GM18526 (cell line): ENCODE results near the gene CSF3R.

Experiments
- POLR2A ChIP-seq: IDR thresholded peaks from 3 replicates; pipeline ENCODE4 v1.6.1; 2011; ENCODE audit not compliant: insufficient read length; ENCODE audit errors: extremely low read depth

The CSF3R gene

DNA sequence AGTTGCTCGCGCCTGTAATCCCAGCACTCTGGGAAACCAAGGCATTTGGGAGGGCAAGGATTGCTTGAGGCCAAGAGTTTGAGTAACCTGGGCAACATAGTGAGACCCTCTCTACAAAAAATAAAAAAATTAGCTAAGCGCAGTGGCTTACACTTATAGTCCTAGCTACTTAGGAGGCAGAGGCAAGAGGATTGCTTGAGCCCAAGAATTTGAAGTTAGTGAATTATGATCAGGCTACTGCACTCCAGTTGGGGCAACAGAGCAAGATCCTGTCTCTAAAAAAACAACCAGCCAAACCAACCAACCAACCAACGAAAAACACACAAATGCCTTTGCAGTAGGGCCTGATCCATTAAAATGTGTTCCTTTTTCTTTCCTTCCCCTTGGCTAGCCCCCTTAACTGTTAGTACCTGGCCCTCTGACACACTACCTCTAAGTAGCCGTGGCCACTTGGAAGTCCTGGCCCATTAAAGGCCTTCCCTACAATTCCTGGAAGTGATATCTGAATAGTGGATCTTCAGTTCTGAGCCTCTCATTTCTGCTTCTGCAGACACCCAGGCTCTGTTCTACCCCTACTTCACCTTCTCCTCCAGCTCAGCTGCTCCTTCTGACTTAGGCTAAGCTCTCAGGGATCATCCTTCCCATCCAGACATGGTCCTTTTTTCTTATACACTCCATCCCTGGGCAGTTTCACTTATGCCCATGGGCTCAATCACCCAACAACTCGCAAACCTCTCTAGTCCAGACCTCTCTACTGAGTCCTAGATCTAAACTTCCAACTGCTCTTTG lies 28.9 kb downstream of the CSF3R start:
- no peak for TF ChIP-seq POLR2A

DNA sequence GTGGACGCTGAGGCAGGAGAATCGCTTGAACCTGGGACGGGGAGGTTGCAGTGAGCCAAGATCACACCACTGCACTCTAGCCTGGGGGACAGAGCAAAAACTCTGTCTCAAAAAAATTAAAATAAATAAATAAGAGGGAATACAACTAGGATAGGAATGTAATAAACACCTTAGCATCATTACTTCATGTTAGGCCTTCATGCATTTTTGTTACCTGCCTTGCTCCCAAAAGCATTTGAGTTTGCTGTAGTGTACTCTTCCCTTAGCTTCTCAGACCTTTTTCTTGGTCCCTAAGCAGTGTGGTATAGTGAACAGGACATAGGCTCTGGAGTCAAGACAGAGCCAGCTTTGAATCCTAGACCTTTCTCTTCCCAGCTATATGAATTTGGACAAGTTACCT lies 29.7 kb downstream of the CSF3R start:
- no peak for TF ChIP-seq POLR2A

DNA sequence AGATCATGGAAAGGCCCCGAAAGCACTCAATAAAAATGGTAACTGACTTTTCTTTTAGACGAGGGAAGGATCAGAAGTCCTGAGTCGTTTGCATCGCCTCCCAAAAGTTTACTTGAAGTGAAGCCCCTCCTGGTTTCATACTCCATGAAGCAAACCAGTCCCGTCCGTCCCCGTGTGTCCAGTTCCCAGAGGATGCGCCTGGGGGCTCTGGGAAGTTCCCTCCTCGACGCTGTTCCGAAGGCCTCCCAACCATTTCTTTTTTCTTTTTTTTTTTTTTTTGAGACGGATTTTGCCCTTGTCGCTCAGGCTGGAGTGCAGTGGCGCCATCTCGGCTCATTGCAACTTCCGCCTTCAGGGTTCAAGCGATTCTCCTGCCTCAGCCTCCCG lies 31.8 kb downstream of the CSF3R start:
- TF ChIP-seq POLR2A = no peak

DNA sequence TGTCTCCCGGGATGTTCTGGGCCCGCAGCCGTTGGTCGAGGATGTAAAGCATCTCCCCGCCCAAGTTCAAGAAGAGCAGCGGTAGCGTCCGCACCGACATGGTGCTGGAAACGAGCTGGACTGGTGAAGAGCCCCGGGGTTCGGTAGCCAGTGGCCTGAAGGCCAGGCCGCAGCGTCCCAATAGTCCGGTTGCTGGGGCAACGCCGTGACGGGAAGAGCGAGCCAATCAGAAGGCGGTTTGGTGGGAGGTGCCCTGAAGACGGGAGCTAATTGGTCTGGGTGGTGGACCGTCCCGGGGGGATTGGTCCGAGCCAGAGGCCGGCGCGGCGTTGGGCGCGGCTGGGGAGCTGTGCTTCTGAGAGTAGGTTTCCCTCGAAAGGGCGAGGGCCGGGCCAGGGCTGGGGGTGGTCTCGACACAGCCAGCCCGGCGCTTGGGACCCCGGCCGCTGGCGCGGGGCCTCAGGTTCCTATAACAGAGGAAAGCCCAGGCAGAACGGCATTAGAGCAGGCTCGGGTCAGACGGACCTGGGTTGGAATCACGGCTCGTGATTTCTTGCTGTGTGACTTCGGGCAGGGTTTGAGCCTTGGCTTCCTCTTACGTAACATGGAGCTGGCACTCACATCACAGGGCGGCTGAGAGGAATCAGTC lies 32.3 kb downstream of the CSF3R start, which contains the start of gene OSCP1:
Gene OSCP1, minus strand, starts transcription at position 182 of the 649 bp plus-strand sequence. Its CDS starts 82 bp downstream, at position 100.
- peak; percentile 76 for TF ChIP-seq POLR2A

DNA sequence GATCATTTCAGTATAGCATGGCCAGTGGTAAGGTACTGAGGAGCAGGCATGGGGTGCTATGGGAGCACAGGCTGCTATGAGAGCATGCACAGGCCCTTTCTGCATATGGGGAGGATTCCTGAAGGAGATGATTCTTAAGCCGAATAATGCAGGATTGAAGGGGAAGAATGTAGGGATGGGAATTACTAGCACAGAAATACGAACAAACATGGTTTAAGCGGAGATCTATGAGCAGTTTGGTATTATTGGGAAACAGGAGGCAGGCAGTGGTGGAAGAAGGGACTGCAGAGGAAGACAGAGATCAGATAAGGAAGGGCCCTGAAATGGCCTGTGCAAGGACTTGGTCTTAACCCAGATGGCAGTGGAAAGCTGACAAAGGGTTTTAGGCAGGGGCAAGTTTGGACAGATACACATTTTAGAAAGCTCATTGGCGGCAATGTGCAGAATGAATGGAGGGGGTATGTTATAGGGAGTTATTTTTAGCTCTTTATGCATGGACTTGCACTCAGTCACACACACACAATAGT lies 34.1 kb downstream of the CSF3R start:
- no peak for TF ChIP-seq POLR2A

DNA sequence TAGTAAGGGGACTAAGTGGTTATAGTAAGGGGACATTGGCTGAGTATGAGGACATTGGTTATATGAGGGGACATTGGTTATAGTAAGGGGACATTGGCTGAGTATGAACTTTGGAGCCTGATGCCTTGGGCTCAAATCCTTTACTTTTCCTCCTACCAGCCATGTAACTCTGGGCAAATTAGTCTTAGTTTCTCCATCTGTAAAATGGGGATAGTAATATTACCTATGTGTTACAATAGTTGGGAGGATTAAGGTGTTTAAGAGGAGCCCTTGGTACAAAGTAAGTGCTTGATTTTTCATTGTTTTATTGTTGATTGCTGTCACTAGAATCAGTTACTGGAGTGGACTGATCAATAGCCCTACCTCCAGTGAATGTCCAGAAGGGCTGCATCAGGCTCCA lies 35.3 kb downstream of the CSF3R start:
- TF ChIP-seq POLR2A = no peak

DNA sequence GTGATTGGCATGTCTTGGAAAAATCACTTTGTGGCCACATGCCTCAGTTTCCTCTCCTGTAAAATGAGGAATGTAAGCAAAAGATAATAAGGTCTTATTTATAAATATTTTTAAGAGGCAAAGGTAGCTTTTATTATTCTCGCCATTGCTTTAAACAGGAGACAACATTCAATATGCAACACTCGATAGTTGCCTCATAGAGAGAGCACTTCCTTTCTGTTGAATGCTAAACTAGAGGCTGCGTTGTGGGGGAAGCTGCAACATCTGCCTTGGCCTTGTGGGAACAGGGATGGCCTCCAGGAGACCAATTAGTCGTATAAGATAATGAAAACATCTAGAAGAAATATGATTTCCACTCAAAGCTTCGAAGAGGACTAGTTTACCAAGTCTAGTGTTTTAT lies 36.0 kb downstream of the CSF3R start:
- no peak for TF ChIP-seq POLR2A

DNA sequence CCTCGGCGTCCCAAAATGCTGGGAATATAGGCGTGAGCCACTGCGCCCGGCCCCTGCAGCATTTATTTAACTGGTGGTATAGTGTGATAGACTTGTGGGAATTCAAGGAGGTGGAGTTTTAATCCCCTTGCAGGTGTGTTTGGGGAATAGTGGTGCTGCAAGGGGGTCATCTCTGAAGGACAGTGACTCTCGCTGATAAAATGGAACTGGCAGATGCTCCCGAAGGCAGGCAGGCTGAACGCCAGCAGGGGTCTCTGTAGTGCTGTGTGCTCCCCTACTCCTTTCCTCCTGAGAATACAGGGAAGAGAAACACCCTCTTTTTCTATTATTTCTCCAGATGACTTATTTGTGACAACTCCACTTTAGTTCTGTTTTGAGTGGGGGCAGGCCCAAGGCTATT lies 36.4 kb downstream of the CSF3R start:
- TF ChIP-seq POLR2A = no peak

DNA sequence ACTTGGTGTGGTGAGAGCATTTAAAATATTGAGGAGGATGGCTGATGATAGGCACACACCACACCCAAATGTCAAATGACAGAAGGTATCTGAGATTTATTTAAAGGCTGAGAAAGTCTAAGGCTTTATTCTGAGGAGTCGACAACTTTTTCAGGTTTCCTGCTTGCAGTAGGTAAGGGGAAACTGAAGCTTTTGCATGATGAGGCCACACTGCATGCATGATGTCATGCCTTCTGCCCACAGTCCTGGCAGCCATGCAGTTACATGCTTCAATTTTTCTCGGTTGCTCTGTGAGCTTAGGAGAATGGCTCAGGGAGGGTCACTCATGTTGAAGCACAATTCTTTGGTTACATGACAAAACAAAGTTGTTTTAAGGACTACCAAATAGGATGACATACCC lies 39.4 kb downstream of the CSF3R start:
- TF ChIP-seq POLR2A = no peak

DNA sequence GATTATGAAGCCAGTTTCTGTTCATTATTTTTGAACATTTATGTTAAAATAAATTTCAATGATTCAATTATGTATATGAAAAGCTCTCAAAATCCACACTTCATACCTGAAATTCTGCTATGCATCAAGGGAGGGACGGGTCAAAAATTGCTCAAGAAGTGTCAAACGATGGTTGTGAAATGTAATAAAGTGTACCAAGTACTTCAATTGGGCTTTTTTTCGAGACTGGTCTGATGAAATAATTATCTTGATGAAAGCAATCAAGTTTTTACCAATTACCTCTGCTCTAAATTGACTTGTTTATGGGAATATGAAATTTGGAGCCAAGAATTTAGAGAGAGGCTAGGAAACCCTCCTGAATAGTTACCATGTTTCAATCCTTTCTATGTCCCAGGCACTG lies 40.4 kb downstream of the CSF3R start:
- no peak for TF ChIP-seq POLR2A

DNA sequence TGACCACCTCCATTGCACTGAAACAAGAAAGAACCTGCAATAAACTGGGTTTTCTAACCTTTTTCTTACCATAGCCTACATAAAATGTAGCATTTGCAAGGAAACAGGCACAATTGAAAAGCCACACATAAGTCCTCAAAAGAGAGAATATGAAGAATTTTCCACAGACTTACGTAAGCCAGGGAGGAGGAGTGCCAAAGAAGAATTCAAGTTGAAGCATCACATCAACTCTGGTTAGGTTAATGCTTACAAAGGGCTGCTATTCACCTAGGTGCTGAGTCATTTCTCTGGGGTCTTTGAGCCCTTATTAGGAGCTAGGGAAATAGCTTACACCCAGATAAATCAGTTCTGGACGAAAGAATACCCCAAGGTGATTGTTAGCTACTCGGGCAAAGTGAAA lies 42.1 kb downstream of the CSF3R start:
- no peak for TF ChIP-seq POLR2A

DNA sequence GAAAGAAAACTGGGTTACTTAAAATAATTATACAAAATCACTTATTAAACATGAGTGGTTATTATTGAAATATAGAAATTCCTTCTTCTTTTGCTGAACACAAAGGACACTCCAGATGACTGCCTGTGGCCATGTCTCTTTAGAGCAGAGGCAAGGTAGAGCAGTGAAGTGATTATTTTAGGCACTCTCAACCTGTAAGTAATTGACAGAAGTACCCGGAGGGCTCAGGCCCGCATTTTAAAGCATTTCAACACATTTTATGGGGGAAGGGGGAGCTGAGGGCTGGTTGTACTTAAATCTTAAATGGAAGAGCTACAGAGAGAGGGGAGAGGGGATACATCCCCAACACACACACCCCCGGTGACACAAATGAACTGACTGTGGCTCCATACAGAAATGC lies 42.7 kb downstream of the CSF3R start:
- no peak for TF ChIP-seq POLR2A

DNA sequence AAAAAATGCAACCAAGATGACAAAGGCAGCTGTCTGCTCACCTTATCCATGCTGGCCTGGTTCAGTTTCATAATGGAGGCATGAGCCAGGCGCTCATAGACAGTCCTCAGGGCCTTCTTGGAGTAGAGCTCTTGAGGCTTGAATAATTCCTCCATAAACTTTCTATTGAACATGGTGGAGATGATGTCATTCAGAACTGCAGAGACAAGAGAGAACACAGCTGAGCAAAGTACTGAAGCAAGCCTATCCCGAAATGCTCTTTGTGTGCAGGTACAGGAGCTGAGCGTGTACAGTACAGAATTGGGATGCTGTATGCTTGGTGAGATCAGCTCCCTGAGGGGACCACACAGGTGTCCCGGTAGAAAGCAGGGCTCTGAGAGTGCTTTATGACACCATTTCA lies 44.0 kb downstream of the CSF3R start:
- no peak for TF ChIP-seq POLR2A

DNA sequence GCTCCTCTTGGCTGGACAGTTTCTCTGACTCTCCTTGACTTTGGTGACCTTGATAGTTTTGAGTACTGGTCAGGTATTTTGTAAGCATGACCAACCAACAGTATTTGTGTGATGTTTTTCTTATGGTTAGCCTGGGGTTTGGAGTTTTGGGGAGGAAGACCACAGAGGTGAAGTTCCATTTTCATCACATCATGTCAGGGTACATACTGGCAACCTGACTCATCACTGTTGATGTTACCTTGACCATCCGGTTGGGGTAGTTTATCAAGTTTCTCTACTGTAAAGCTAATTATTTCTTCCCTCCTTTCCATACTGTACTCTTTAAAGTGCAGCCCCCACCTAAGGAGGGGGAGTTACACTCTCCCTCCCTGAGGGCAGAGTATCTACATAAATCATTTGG lies 45.9 kb downstream of the CSF3R start:
- TF ChIP-seq POLR2A = no peak

DNA sequence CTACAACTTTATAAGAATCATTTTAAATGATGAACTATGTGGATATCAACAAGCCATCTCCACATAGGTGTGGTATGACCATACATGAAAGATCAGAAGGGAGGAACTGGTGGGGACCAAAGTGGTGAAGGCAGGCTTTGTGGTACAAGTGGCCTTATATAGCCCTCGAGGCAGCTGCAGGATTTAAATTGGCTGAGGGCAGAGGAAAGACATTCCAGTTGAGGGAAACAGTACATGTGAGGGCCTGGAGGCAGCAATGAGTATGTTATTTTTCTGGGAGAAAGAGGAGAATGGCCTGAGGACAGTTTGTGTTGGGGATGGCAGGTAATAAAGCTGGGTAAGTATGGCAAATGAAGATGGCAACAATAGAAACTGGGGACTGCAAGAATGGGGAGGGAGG lies 49.6 kb downstream of the CSF3R start:
- no peak for TF ChIP-seq POLR2A

DNA sequence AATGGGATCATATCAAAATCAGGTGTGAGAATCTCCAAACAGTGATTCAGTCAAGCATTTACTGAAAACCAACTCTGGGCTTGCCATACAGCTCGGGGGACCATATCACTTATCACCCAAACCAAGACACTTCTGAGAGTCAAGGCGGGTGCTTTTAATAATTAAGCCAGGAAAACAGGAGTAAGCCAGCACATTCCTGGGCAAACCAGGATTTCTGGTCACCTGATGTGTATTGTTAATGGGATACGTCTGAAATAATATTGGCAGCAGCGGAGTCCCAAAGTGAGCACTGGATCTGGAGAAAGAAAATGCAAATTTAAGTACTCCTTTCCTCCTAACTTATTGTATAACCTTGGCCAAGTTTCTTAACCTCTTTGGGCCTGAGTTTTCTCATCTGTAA lies 50.1 kb downstream of the CSF3R start:
- TF ChIP-seq POLR2A = no peak
